Spleen (tissue), 7 donors: ENCODE data around the gene TAS1R3.
A peak's percentile ranks its signal among the peaks of the same experiment; 100 is the strongest.

Source experiments
- POLR2A ChIP-seq, 3 donors: fragments of 450-650 bp; IDR thresholded peaks; one replicate each; pipeline ENCODE4 v1.5.1; 2017; ENCODE audit warnings: antibody characterized with exemption in 3 of 3, mild to moderate bottlenecking in 1 of 3
- POLR2AphosphoS5 ChIP-seq, 3 donors: sonication (generic); formaldehyde crosslinking; IDR thresholded peaks; one replicate each; pipeline ENCODE4 v1.5.1; 2017; ENCODE audit warnings: antibody characterized with exemption in 3 of 3
- TF ChIP-seq, protein P1 (sequence below), 11 experiments: fragments of 200-600 bp in 7 of 11; fragments of 450-650 bp in 4 of 11; sonication (generic) in 4 of 11; IDR thresholded peaks in 8 of 11; conservative IDR thresholded peaks in 3 of 11; 1 replicate in 7 of 11; 2 replicates in 4 of 11; pipeline versions ENCODE4 v1.4.0 to v1.8.0; 2016 to 2021; ENCODE audit warnings: antibody characterized with exemption in 11 of 11, inconsistent platforms in 4 of 11, mild to moderate bottlenecking in 1 of 11
- donor health status: DM: no; HTN: no; CAD: no; lungs with moderate emphysema.
- donor health status: DM: no; HTN: no; CAD: no.
- donor health status: DM: no; HTN: no; CAD: no.

- TF ChIP-seq, protein P1, sequence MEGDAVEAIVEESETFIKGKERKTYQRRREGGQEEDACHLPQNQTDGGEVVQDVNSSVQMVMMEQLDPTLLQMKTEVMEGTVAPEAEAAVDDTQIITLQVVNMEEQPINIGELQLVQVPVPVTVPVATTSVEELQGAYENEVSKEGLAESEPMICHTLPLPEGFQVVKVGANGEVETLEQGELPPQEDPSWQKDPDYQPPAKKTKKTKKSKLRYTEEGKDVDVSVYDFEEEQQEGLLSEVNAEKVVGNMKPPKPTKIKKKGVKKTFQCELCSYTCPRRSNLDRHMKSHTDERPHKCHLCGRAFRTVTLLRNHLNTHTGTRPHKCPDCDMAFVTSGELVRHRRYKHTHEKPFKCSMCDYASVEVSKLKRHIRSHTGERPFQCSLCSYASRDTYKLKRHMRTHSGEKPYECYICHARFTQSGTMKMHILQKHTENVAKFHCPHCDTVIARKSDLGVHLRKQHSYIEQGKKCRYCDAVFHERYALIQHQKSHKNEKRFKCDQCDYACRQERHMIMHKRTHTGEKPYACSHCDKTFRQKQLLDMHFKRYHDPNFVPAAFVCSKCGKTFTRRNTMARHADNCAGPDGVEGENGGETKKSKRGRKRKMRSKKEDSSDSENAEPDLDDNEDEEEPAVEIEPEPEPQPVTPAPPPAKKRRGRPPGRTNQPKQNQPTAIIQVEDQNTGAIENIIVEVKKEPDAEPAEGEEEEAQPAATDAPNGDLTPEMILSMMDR (IDR thresholded peaks at IDR 0.05 in 8 of 11, conservative IDR thresholded peaks at IDR 0.05 in 3 of 11), result peak in 9 of 11 experiments; percentile 25 to 64 (median 51)
- TF ChIP-seq POLR2A (IDR thresholded peaks at IDR 0.05) (no peak), POLR2AphosphoS5 (IDR thresholded peaks at IDR 0.05) (peak in 2 of 3 donors; percentile 64 to 71)
These were observed 18.4 kb downstream of the TAS1R3 start, which contains the start of gene DVL1 for GRCh38 chr1:1349256-1350012.
